ENCODE results near the gene OPCML.

Gene OPCML

GRCh38 chr11:132409573-132410355 lies 1122.5 kb downstream of the OPCML start:
- H2BK5ac ChIP-seq (ENCODE audit: low read length): no peak overlapping the region
- H3K14ac ChIP-seq (ENCODE audit: low read length): no peak overlapping the region
- H2BK120ac ChIP-seq (ENCODE audit: low read depth, low read length): no peak overlapping the region
- no peak overlapping the region for H4K8ac ChIP-seq (ENCODE audit: low read depth, low read length)
- H3K4ac ChIP-seq (ENCODE audit: low read length): no peak overlapping the region
- WGBS, 2 donors (ENCODE audit: extremely low coverage in 2 of 2, insufficient read length in 2 of 2, insufficient replicate concordance in 1 of 2): no CpG with 5 or more reads among the region's 3 CpGs
- no peak overlapping the region for H2AFZ ChIP-seq (ENCODE audit: low read length)
- no peak for DNase-seq (ENCODE audit: low spot score)
- no peak overlapping the region for H3K4me2 ChIP-seq (ENCODE audit: insufficient read depth, low read length, poor library complexity, severe bottlenecking)
- no peak overlapping the region for H3K27ac ChIP-seq (replicated peaks; ENCODE audit: low read length)
- H3K9ac ChIP-seq (ENCODE audit: low read depth, low read length, poor library complexity): no peak overlapping the region
- no peak overlapping the region for H2AK5ac ChIP-seq (ENCODE audit: low read depth, low read length)
- peaks cover 0 to 4% (median 0%) of the 10 kb centered on the region in 3 experiments for H3K27me3 ChIP-seq (ENCODE audit: control insufficient read depth in 3 of 3, insufficient read depth in 3 of 3, low read depth in 1 of 3, low read length in 3 of 3)
- H3K23ac ChIP-seq (ENCODE audit: low read depth, low read length, poor library complexity): no peak overlapping the region
- H2BK15ac ChIP-seq (ENCODE audit: low read length): no peak overlapping the region
- H4K91ac ChIP-seq (ENCODE audit: low read depth, low read length, poor library complexity): no peak overlapping the region
- no peaks in the 10 kb centered on the region for H3K4me1 ChIP-seq (ENCODE audit: control insufficient read depth in 2 of 2, insufficient read depth in 1 of 2, low read depth in 1 of 2, low read length in 2 of 2)
- no peaks in the 10 kb centered on the region for H3K36me3 ChIP-seq (replicated peaks in 1 of 2; ENCODE audit: control insufficient read depth in 2 of 2, insufficient read depth in 2 of 2, low read length in 2 of 2)
- H3K18ac ChIP-seq (ENCODE audit: low read length): no peak overlapping the region
- no peaks in the 10 kb centered on the region for H3K79me1 ChIP-seq (ENCODE audit: low read depth, low read length)
- no peaks in the 10 kb centered on the region for H3K9me3 ChIP-seq (replicated peaks in 1 of 2; ENCODE audit: control insufficient read depth in 2 of 2, insufficient read depth in 1 of 2, low read depth in 1 of 2, low read length in 2 of 2)
- H3K4me3 ChIP-seq (ENCODE audit: low read length in 2 of 2): no peak overlapping the region
- H2BK12ac ChIP-seq (ENCODE audit: low read length): no peak overlapping the region

GRCh38 chr11:132408877-132409276 lies 1123.4 kb downstream of the OPCML start:
- Histone ChIP-seq H3K27me3 (ENCODE audit: control insufficient read depth in 3 of 3, insufficient read depth in 3 of 3, low read depth in 1 of 3, low read length in 3 of 3) (peaks cover 0 to 4% (median 0%) of the 10 kb centered on the region in 3 experiments), H4K8ac (ENCODE audit: low read depth, low read length) (no peak overlapping the region), H2BK15ac (ENCODE audit: low read length) (no peak overlapping the region)

GRCh38 chr11:132405728-132406127 lies 1126.6 kb downstream of the OPCML start:
- Histone ChIP-seq H2AK5ac (ENCODE audit: low read depth, low read length) (no peak overlapping the region), H3K27ac (replicated peaks; ENCODE audit: low read length) (no peak overlapping the region), H3K4me3 (ENCODE audit: low read length in 2 of 2) (no peak overlapping the region), H2BK15ac (ENCODE audit: low read length) (no peak overlapping the region), H3K9ac (ENCODE audit: low read depth, low read length, poor library complexity) (no peak overlapping the region), H2BK120ac (ENCODE audit: low read depth, low read length) (no peak overlapping the region), H3K4ac (ENCODE audit: low read length) (no peak overlapping the region), H3K4me1 (ENCODE audit: control insufficient read depth in 2 of 2, insufficient read depth in 1 of 2, low read depth in 1 of 2, low read length in 2 of 2) (peaks cover 0 to 4% of the 10 kb centered on the region in 2 donors), H4K91ac (ENCODE audit: low read depth, low read length, poor library complexity) (no peak overlapping the region), H3K4me2 (ENCODE audit: insufficient read depth, low read length, poor library complexity, severe bottlenecking) (no peak overlapping the region), H2BK5ac (ENCODE audit: low read length) (no peak overlapping the region), H3K23ac (ENCODE audit: low read depth, low read length, poor library complexity) (no peak overlapping the region), H2AFZ (ENCODE audit: low read length) (no peak overlapping the region), H3K36me3 (replicated peaks in 1 of 2; ENCODE audit: control insufficient read depth in 2 of 2, insufficient read depth in 2 of 2, low read length in 2 of 2) (no peaks in the 10 kb centered on the region), H3K27me3 (ENCODE audit: control insufficient read depth in 3 of 3, insufficient read depth in 3 of 3, low read depth in 1 of 3, low read length in 3 of 3) (no peaks in the 10 kb centered on the region), H4K8ac (ENCODE audit: low read depth, low read length) (no peak overlapping the region), H3K79me1 (ENCODE audit: low read depth, low read length) (no peaks in the 10 kb centered on the region), H2BK12ac (ENCODE audit: low read length) (no peak overlapping the region), H3K9me3 (replicated peaks in 1 of 2; ENCODE audit: control insufficient read depth in 2 of 2, insufficient read depth in 1 of 2, low read depth in 1 of 2, low read length in 2 of 2) (no peaks in the 10 kb centered on the region), H3K18ac (ENCODE audit: low read length) (no peak overlapping the region), H3K14ac (ENCODE audit: low read length) (no peak overlapping the region)
- DNase-seq (ENCODE audit: low spot score): no peak
- WGBS, 2 donors (ENCODE audit: extremely low coverage in 2 of 2, insufficient read length in 2 of 2, insufficient replicate concordance in 1 of 2): no CpG with 5 or more reads among the region's 4 CpGs

More at GRCh38 chr11:132408877-132409276, 1123.4 kb downstream of the OPCML start:
- WGBS, 2 donors (ENCODE audit: extremely low coverage in 2 of 2, insufficient read length in 2 of 2, insufficient replicate concordance in 1 of 2): no CpG with 5 or more reads among the region's 1 CpG
- no peaks in the 10 kb centered on the region for H3K4me1 ChIP-seq (ENCODE audit: control insufficient read depth in 2 of 2, insufficient read depth in 1 of 2, low read depth in 1 of 2, low read length in 2 of 2)
- no peaks in the 10 kb centered on the region for H3K9me3 ChIP-seq (replicated peaks in 1 of 2; ENCODE audit: control insufficient read depth in 2 of 2, insufficient read depth in 1 of 2, low read depth in 1 of 2, low read length in 2 of 2)
- no peak overlapping the region for H4K91ac ChIP-seq (ENCODE audit: low read depth, low read length, poor library complexity)
- H3K18ac ChIP-seq (ENCODE audit: low read length): no peak overlapping the region
- no peak overlapping the region for H2BK5ac ChIP-seq (ENCODE audit: low read length)
- H2AFZ ChIP-seq (ENCODE audit: low read length): no peak overlapping the region
- H2BK12ac ChIP-seq (ENCODE audit: low read length): no peak overlapping the region
- no peak overlapping the region for H3K4me2 ChIP-seq (ENCODE audit: insufficient read depth, low read length, poor library complexity, severe bottlenecking)
- no peaks in the 10 kb centered on the region for H3K36me3 ChIP-seq (replicated peaks in 1 of 2; ENCODE audit: control insufficient read depth in 2 of 2, insufficient read depth in 2 of 2, low read length in 2 of 2)
- no peak overlapping the region for H3K27ac ChIP-seq (replicated peaks; ENCODE audit: low read length)
- no peak overlapping the region for H2AK5ac ChIP-seq (ENCODE audit: low read depth, low read length)
- H3K4me3 ChIP-seq (ENCODE audit: low read length in 2 of 2): no peak overlapping the region
- H3K4ac ChIP-seq (ENCODE audit: low read length): no peak overlapping the region
- H3K79me1 ChIP-seq (ENCODE audit: low read depth, low read length): no peaks in the 10 kb centered on the region
- no peak overlapping the region for H3K14ac ChIP-seq (ENCODE audit: low read length)
- H2BK120ac ChIP-seq (ENCODE audit: low read depth, low read length): no peak overlapping the region
- no peak overlapping the region for H3K23ac ChIP-seq (ENCODE audit: low read depth, low read length, poor library complexity)
- DNase-seq (ENCODE audit: low spot score): no peak
- H3K9ac ChIP-seq (ENCODE audit: low read depth, low read length, poor library complexity): no peak overlapping the region

GRCh38 chr11:132402071-132402684 lies 1130.1 kb downstream of the OPCML start:
- H2AK5ac ChIP-seq (ENCODE audit: low read depth, low read length): no peak overlapping the region
- no peak overlapping the region for H2BK5ac ChIP-seq (ENCODE audit: low read length)
- no peak overlapping the region for H3K4ac ChIP-seq (ENCODE audit: low read length)
- H2BK15ac ChIP-seq (ENCODE audit: low read length): no peak overlapping the region
- no peak overlapping the region for H3K23ac ChIP-seq (ENCODE audit: low read depth, low read length, poor library complexity)
- no peak overlapping the region for H2AFZ ChIP-seq (ENCODE audit: low read length)
- no peak overlapping the region for H3K4me3 ChIP-seq (ENCODE audit: low read length in 2 of 2)
- H4K8ac ChIP-seq (ENCODE audit: low read depth, low read length): no peak overlapping the region
- H3K79me1 ChIP-seq (ENCODE audit: low read depth, low read length): no peaks in the 10 kb centered on the region
- no peaks in the 10 kb centered on the region for H3K27me3 ChIP-seq (ENCODE audit: control insufficient read depth in 3 of 3, insufficient read depth in 3 of 3, low read depth in 1 of 3, low read length in 3 of 3)
- no peak overlapping the region for H4K91ac ChIP-seq (ENCODE audit: low read depth, low read length, poor library complexity)
- H3K9ac ChIP-seq (ENCODE audit: low read depth, low read length, poor library complexity): no peak overlapping the region
- H3K36me3 ChIP-seq (replicated peaks in 1 of 2; ENCODE audit: control insufficient read depth in 2 of 2, insufficient read depth in 2 of 2, low read length in 2 of 2): no peaks in the 10 kb centered on the region
- DNase-seq (ENCODE audit: low spot score): peak; percentile 43
- no peaks in the 10 kb centered on the region for H3K9me3 ChIP-seq (replicated peaks in 1 of 2; ENCODE audit: control insufficient read depth in 2 of 2, insufficient read depth in 1 of 2, low read depth in 1 of 2, low read length in 2 of 2)
- H3K14ac ChIP-seq (ENCODE audit: low read length): no peak overlapping the region
- no CpG with 5 or more reads among the region's 8 CpGs for WGBS, 2 donors (ENCODE audit: extremely low coverage in 2 of 2, insufficient read length in 2 of 2, insufficient replicate concordance in 1 of 2)
- H2BK120ac ChIP-seq (ENCODE audit: low read depth, low read length): no peak overlapping the region
- H3K4me1 ChIP-seq (ENCODE audit: control insufficient read depth in 2 of 2, insufficient read depth in 1 of 2, low read depth in 1 of 2, low read length in 2 of 2): peaks cover 0 to 4% of the 10 kb centered on the region in 2 donors
- H3K4me2 ChIP-seq (ENCODE audit: insufficient read depth, low read length, poor library complexity, severe bottlenecking): no peak overlapping the region
- no peak overlapping the region for H3K27ac ChIP-seq (replicated peaks; ENCODE audit: low read length)
- H2BK12ac ChIP-seq (ENCODE audit: low read length): no peak overlapping the region
- no peak overlapping the region for H3K18ac ChIP-seq (ENCODE audit: low read length)
